ENCODE results near the gene SAMSN1.
"Not testable (repeated sequence)": the region's sequence is repeated elsewhere in the genome, so short reads cannot be mapped to it uniquely, and the experiment has no call there.

SAMSN1 gene

GRCh38 chr21:14566894-14567293 lies 20.8 kb upstream of the SAMSN1 start:
- no peak for DNase-seq (ENCODE audit: low spot score)

GRCh38 chr21:14562959-14563358 lies 16.8 kb upstream of the SAMSN1 start:
- DNase-seq (ENCODE audit: low spot score), result no peak

- DNase-seq (ENCODE audit: low spot score), result no peak
Observed at GRCh38 chr21:14560555-14560954, 14.4 kb upstream of the SAMSN1 start.

- no peak for DNase-seq (ENCODE audit: low spot score)
Observed at GRCh38 chr21:14560139-14560538, 14.0 kb upstream of the SAMSN1 start.

- no peak for DNase-seq (ENCODE audit: low spot score)
Observed at GRCh38 chr21:14559102-14559501, 13.0 kb upstream of the SAMSN1 start.

- no peak for DNase-seq (ENCODE audit: low spot score)
Observed at GRCh38 chr21:14557413-14557812, 11.3 kb upstream of the SAMSN1 start.

- no peak for DNase-seq (ENCODE audit: low spot score)
Observed at GRCh38 chr21:14554948-14555347, 8.8 kb upstream of the SAMSN1 start.

GRCh38 chr21:14553422-14553821 lies 7.3 kb upstream of the SAMSN1 start:
- no peak for DNase-seq (ENCODE audit: low spot score)

- no peak for DNase-seq (ENCODE audit: low spot score)
Observed at GRCh38 chr21:14551741-14552140, 5.6 kb upstream of the SAMSN1 start.

- DNase-seq (ENCODE audit: low spot score), result no peak
Observed at GRCh38 chr21:14550135-14550534, 4.0 kb upstream of the SAMSN1 start.

GRCh38 chr21:14548779-14549178 lies 2.7 kb upstream of the SAMSN1 start:
- DNase-seq (ENCODE audit: low spot score), result no peak

- DNase-seq (ENCODE audit: low spot score), result no peak
Observed at GRCh38 chr21:14547834-14548513, 1.9 kb upstream of the SAMSN1 start.

GRCh38 chr21:14546719-14547118 lies 604 bp upstream of the SAMSN1 start:
- not testable (repeated sequence) for DNase-seq (ENCODE audit: low spot score)

GRCh38 chr21:14543983-14544382 lies 2.1 kb downstream of the SAMSN1 start:
- DNase-seq (ENCODE audit: low spot score), result no peak

- DNase-seq (ENCODE audit: low spot score), result no peak
Observed at GRCh38 chr21:14542638-14543037, 3.5 kb downstream of the SAMSN1 start.

GRCh38 chr21:14541841-14542490 lies 4.1 kb downstream of the SAMSN1 start:
- no peak for DNase-seq (ENCODE audit: low spot score)

- DNase-seq (ENCODE audit: low spot score), result no peak
Observed at GRCh38 chr21:14538483-14538882, 7.6 kb downstream of the SAMSN1 start.

- DNase-seq (ENCODE audit: low spot score), result no peak
Observed at GRCh38 chr21:14536929-14537328, 9.2 kb downstream of the SAMSN1 start.

- no peak for DNase-seq (ENCODE audit: low spot score)
Observed at GRCh38 chr21:14535702-14536101, 10.4 kb downstream of the SAMSN1 start.

- DNase-seq (ENCODE audit: low spot score), result peak; percentile 56
Observed at GRCh38 chr21:14533499-14534428, 12.4 kb downstream of the SAMSN1 start.

GRCh38 chr21:14531757-14532316 lies 14.3 kb downstream of the SAMSN1 start:
- no peak for DNase-seq (ENCODE audit: low spot score)

- DNase-seq (ENCODE audit: low spot score), result no peak
Observed at GRCh38 chr21:14530592-14530991, 15.5 kb downstream of the SAMSN1 start.
